HG03159 (cell line): ENCODE data around the gene CUEDC2.

Experiments used
- ATAC-seq: cut with Tn5 transposase; IDR thresholded peaks from one replicate; pipeline ENCODE4 v1.9.1; 2021; ENCODE audit warnings: mild to moderate bottlenecking, moderate library complexity; ENCODE audit not compliant: unreplicated experiment

Gene CUEDC2

GRCh38 chr10:102375867-102376266 lies 56.5 kb downstream of the CUEDC2 start:
- ATAC-seq, result no peak

- no peak for ATAC-seq
Measured at GRCh38 chr10:102375250-102375649, 57.1 kb downstream of the CUEDC2 start.
